Esophagus muscularis mucosa (tissue), 4 donors: Measurements from ENCODE around the gene DHX16. TPM values are rescaled to one million over a fixed set of nuclear protein-coding genes. Genes with fewer than 3 reads are reported as not detected.

ENCODE experiments used
- total RNA-seq, 4 donors: library from RNA; depleted of rRNA; stranded (reverse); fragments of >200 nt; gene quantifications; one replicate each; pipeline versions ENCODE4 v1.1.0 to v1.2.1, GENCODE V29; 2016

DHX16 gene
- total RNA-seq, 4 donors from 2014 or later, result 20.3 to 41.1 (median 31.1) TPM

Other genes with a start within 250 kb of the DHX16 start
- 100 to 1,000 TPM; 294 to 649 (median 523) TPM for gene HLA-E, start 183.5 kb downstream of the DHX16 start, total RNA-seq
- 10 to 100 TPM; 30.3 to 53.5 (median 36.1) TPM for gene GNL1, start 116.5 kb downstream of the DHX16 start, total RNA-seq
- 10 to 100 TPM in 1 of 4 donors, 1 to 10 TPM in 3; 3.8 to 10.6 (median 4.5) TPM for gene PRR3, start 115.7 kb downstream of the DHX16 start, total RNA-seq
- gene ABCF1, start 101.6 kb downstream of the DHX16 start, total RNA-seq, result 10 to 100 TPM; 39.0 to 60.8 (median 51.4) TPM
- gene PPP1R10, start 55.8 kb downstream of the DHX16 start, total RNA-seq, result 10 to 100 TPM; 24.5 to 53.6 (median 37.9) TPM
- 10 to 100 TPM; 36.0 to 41.8 (median 40.0) TPM for gene MRPS18B, start 55.2 kb downstream of the DHX16 start, total RNA-seq
- gene ATAT1, start 46.1 kb downstream of the DHX16 start, total RNA-seq, result 1 to 10 TPM; 2.7 to 8.7 (median 5.1) TPM
- gene C6orf136, start 25.9 kb downstream of the DHX16 start, total RNA-seq, result 10 to 100 TPM in 3 of 4 donors, 1 to 10 TPM in 1; 8.0 to 28.2 (median 24.0) TPM
- gene PPP1R18, start 13.6 kb upstream of the DHX16 start, total RNA-seq, result 100 to 1,000 TPM in 1 of 4 donors, 10 to 100 TPM in 3; 39.5 to 104 (median 59.8) TPM
- gene NRM, start 18.0 kb upstream of the DHX16 start, total RNA-seq, result 10 to 100 TPM in 1 of 4 donors, 1 to 10 TPM in 3; 4.6 to 10.2 (median 6.2) TPM
- gene MDC1, start 44.3 kb upstream of the DHX16 start, total RNA-seq, result 10 to 100 TPM; 10.8 to 20.3 (median 13.1) TPM
- 100 to 1,000 TPM; 208 to 398 (median 272) TPM for gene TUBB, start 47.3 kb upstream of the DHX16 start, total RNA-seq
- gene FLOT1, start 69.7 kb upstream of the DHX16 start, total RNA-seq, result 100 to 1,000 TPM; 115 to 214 (median 166) TPM
- 10 to 100 TPM in 2 of 4 donors, 1 to 10 TPM in 2; 8.9 to 45.4 (median 11.0) TPM for gene IER3, start 71.5 kb upstream of the DHX16 start, total RNA-seq
- 10 to 100 TPM; 10.4 to 37.9 (median 23.3) TPM for gene DDR1, start 211.5 kb upstream of the DHX16 start, total RNA-seq
- gene GTF2H4, start 235.2 kb upstream of the DHX16 start, total RNA-seq, result 10 to 100 TPM in 1 of 4 donors, 1 to 10 TPM in 3; 6.3 to 15.4 (median 8.2) TPM
- gene VARS2, start 241.2 kb upstream of the DHX16 start, total RNA-seq, result 10 to 100 TPM in 3 of 4 donors, 1 to 10 TPM in 1; 6.6 to 16.9 (median 12.6) TPM